Breast epithelium (tissue), 4 donors: Measurements from ENCODE around the gene C6orf47. TPM values are rescaled to one million over a fixed set of nuclear protein-coding genes. Genes with fewer than 3 reads are reported as not detected.

Source experiments
- DNase-seq, 2 donors: peaks; one replicate each; pipeline ENCODE4 v3.0.0-alpha.2; 2019; ENCODE audit warnings: low spot score in 2 of 2
- H3K27ac ChIP-seq, 2 donors: fragments of 200-600 bp; sonication (generic) in 1 of 2; one replicate each; pipeline ENCODE4 v1.5.1; 2016 to 2019; ENCODE audit warnings: mild to moderate bottlenecking in 1 of 2
- H3K27me3 ChIP-seq, 2 donors: fragments of 200-600 bp; sonication (generic) in 1 of 2; one replicate each; pipeline versions ENCODE4 v1.5.1 to v1.6.0; 2017 to 2019; ENCODE audit warnings: control low read depth in 1 of 2, mild to moderate bottlenecking in 1 of 2
- H3K36me3 ChIP-seq: fragments of 200-600 bp; one replicate; pipeline ENCODE4 v1.5.1; 2019
- H3K4me1 ChIP-seq, 2 donors: fragments of 200-600 bp; sonication (generic); one replicate each; pipeline ENCODE4 v1.5.1; 2016 to 2019; ENCODE audit warnings: control low read depth in 1 of 2
- H3K4me3 ChIP-seq, 3 donors: fragments of 200-600 bp; sonication (generic); 1 replicate in 2 of 3; 2 replicates in 1 of 3; pipeline ENCODE4 v1.5.1; 2016 to 2019; ENCODE audit warnings: mild to moderate bottlenecking in 3 of 3, moderate library complexity in 2 of 3
- H3K9me3 ChIP-seq, 2 donors: fragments of 200-600 bp; sonication (generic) in 1 of 2; one replicate each; pipeline ENCODE4 v1.5.1; 2016 to 2019; ENCODE audit warnings: control low read depth in 1 of 2
- POLR2A ChIP-seq: fragments of 450-650 bp; IDR thresholded peaks from one replicate; pipeline ENCODE4 v1.6.1; 2016; ENCODE audit warnings: antibody characterized with exemption, mild to moderate bottlenecking, moderate library complexity
- POLR2AphosphoS5 ChIP-seq, 3 donors: sonication (generic); formaldehyde crosslinking; IDR thresholded peaks; one replicate each; pipeline ENCODE4 v1.6.1; 2017; ENCODE audit warnings: antibody characterized with exemption in 3 of 3
- intact Hi-C: fragments of 100-400 bp; cut with DNase I; formaldehyde crosslinking; loops from one replicate; pipeline ENCODE4 v1.15.1; 2023; ENCODE audit warnings: low total_unique reads
- total RNA-seq, 3 donors: library from RNA; depleted of rRNA; stranded (reverse); fragments of >200 nt; gene quantifications; one replicate each; pipeline ENCODE4 v1.1.0, GENCODE V29; 2016
- TF ChIP-seq, protein P1 (sequence below), 3 donors: fragments of 450-650 bp; IDR thresholded peaks; one replicate each; pipeline ENCODE4 v1.5.1; 2016 to 2017; ENCODE audit warnings: antibody characterized with exemption in 3 of 3, mild to moderate bottlenecking in 3 of 3, moderate library complexity in 3 of 3

Gene C6orf47
- total RNA-seq, 3 donors from 2014 or later: 20.3 to 27.4 (median 24.8) TPM

DNA sequence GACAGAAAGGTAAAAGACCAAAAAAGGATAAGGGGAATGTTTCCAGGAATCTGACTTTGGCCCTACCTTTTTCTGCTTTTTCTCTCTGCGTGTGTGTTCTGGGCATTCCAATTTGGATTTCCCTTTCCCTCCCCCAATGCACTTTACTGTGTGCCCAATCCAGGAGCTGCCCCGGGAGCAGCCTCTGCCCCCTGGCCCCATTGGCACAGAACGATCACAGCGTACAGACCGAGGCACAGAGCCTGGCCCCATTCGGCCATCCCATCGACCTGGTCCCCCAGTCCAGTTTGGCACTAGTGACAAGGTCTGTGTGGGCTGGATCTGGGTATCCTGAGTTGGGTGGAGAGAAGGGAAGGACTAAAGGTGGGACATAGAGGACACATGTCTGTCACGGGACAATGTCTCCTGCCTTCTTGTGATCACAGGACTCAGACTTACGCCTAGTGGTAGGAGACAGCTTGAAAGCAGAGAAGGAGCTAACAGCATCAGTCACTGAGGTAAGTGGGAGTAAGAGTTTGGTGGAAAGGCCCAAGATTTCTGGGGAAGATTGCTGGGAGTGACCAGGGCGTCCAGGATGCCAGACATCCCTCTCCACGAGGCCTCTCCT is 25.5 kb downstream of the C6orf47 start:
- Histone ChIP-seq H3K27ac (no peak overlapping the region), H3K4me1 (no peaks in the 10 kb centered on the region), H3K4me3 (no peak overlapping the region), H3K36me3 (peaks cover 17% of the 10 kb centered on the region), H3K9me3 (no peaks in the 10 kb centered on the region), H3K27me3 (no peaks in the 10 kb centered on the region)
- no peak for DNase-seq
- no peak for TF ChIP-seq POLR2AphosphoS5 (IDR thresholded peaks at IDR 0.05)
- no peak for TF ChIP-seq POLR2A
- TF ChIP-seq, protein P1, sequence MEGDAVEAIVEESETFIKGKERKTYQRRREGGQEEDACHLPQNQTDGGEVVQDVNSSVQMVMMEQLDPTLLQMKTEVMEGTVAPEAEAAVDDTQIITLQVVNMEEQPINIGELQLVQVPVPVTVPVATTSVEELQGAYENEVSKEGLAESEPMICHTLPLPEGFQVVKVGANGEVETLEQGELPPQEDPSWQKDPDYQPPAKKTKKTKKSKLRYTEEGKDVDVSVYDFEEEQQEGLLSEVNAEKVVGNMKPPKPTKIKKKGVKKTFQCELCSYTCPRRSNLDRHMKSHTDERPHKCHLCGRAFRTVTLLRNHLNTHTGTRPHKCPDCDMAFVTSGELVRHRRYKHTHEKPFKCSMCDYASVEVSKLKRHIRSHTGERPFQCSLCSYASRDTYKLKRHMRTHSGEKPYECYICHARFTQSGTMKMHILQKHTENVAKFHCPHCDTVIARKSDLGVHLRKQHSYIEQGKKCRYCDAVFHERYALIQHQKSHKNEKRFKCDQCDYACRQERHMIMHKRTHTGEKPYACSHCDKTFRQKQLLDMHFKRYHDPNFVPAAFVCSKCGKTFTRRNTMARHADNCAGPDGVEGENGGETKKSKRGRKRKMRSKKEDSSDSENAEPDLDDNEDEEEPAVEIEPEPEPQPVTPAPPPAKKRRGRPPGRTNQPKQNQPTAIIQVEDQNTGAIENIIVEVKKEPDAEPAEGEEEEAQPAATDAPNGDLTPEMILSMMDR (IDR thresholded peaks at IDR 0.05): no peak
- intact Hi-C loops: no loop called here

DNA sequence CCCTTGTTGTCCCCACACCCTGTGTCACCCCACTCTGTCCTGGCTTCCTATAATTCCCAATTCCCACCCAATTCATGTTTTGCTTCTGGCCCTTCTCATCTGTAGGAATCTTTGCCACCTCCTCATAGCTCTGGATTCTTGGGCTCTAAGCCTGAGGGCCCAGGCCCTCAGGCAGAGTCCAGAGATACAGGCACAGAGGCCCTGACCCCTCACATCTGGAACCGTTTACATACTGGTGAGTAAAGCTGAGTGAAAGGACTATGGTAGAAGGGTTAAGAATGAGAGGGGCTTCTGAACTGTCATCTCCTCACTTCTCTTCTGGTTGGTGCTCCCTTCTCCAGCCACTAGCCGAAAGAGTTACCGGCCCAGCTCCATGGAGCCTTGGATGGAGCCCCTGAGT is 26.4 kb downstream of the C6orf47 start:
- TF ChIP-seq POLR2AphosphoS5 (IDR thresholded peaks at IDR 0.05): no peak
- intact Hi-C loops: no loop called here
- Histone ChIP-seq H3K27ac (no peak overlapping the region), H3K4me1 (no peaks in the 10 kb centered on the region), H3K4me3 (no peak overlapping the region), H3K36me3 (peaks cover 13% of the 10 kb centered on the region), H3K9me3 (no peaks in the 10 kb centered on the region), H3K27me3 (no peaks in the 10 kb centered on the region)
- DNase-seq: no peak

DNA sequence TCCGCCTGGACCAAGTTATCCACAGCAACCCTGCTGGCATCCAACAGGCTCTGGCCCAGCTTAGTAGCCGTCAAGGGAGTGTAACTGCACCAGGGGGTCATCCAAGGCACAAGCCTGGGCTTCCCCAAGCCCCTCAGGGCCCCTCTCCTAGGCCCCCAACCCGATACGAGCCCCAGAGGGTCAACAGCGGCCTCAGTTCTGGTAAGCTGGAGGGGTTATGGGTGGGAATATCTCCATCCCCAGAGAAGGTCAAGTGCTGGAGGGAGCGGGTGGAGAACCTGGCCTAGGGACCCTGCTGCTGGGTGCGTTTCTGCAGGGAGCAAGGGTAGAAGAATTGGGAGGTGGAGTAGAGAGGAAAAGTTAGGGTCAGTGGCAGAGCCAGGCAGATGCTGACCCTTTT is 27.1 kb downstream of the C6orf47 start:
- Histone ChIP-seq H3K9me3 (no peaks in the 10 kb centered on the region), H3K4me1 (no peaks in the 10 kb centered on the region), H3K27ac (peak overlapping the region in 1 of 2 donors; percentile 55), H3K27me3 (no peaks in the 10 kb centered on the region), H3K36me3 (peaks cover 13% of the 10 kb centered on the region), H3K4me3 (no peak overlapping the region)
- DNase-seq: no peak
- TF ChIP-seq POLR2A (no peak), POLR2AphosphoS5 (IDR thresholded peaks at IDR 0.05) (no peak)
- TF ChIP-seq, protein P1 (IDR thresholded peaks at IDR 0.05): no peak
- intact Hi-C loops: no loop called here

DNA sequence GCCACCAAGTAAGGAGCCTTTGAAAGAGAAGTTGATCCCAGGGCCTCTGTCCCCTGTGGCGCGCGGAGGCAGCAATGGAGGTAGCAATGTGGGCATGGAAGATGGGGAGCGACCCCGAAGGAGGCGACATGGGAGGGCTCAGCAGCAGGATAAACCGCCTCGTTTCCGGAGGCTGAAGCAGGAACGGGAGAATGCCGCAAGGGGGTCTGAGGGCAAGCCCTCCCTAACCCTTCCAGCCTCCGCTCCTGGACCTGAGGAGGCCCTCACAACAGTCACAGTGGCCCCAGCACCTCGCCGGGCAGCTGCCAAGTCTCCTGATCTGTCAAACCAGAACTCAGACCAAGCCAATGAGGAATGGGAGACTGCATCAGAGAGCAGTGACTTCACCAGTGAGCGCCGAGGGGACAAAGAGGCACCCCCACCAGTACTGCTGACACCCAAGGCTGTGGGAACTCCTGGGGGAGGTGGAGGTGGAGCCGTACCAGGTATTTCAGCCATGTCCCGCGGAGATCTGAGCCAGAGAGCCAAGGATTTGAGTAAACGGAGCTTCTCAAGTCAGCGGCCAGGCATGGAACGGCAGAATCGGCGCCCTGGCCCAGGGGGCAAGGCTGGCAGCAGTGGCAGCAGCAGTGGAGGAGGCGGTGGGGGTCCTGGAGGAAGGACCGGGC is 28.2 kb downstream of the C6orf47 start:
- peak overlapping the region; percentile 55 to 61 for H3K27ac ChIP-seq
- no peaks in the 10 kb centered on the region for H3K9me3 ChIP-seq
- no peak for DNase-seq
- peaks cover 23% of the 10 kb centered on the region for H3K36me3 ChIP-seq
- no peaks in the 10 kb centered on the region for H3K4me1 ChIP-seq
- no peak overlapping the region for H3K4me3 ChIP-seq
- intact Hi-C loops: no loop called here
- no peak for TF ChIP-seq POLR2AphosphoS5 (IDR thresholded peaks at IDR 0.05)
- TF ChIP-seq, protein P1 (IDR thresholded peaks at IDR 0.05): no peak
- TF ChIP-seq POLR2A: no peak
- no peaks in the 10 kb centered on the region for H3K27me3 ChIP-seq

DNA sequence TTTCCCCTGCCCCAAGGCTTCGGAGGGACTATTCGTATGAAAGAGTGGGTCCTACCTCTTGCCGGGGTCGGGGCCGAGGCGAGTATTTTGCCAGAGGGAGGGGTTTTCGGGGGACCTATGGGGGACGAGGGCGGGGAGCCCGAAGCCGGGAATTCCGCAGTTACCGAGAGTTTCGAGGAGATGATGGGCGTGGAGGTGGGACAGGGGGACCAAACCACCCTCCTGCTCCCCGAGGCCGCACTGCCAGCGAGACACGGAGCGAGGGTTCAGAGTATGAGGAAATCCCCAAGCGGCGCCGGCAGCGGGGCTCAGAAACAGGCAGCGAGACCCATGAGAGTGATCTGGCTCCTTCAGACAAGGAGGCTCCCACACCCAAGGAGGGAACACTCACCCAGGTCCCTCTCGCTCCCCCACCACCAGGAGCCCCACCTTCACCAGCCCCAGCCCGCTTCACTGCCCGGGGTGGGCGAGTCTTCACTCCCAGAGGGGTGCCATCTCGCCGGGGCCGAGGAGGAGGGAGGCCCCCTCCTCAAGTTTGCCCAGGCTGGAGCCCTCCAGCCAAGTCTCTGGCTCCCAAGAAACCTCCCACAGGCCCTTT is 28.8 kb downstream of the C6orf47 start:
- no peak overlapping the region for H3K4me3 ChIP-seq
- H3K27me3 ChIP-seq: no peaks in the 10 kb centered on the region
- intact Hi-C loops: no loop called here
- peak overlapping the region in 1 of 2 donors; percentile 55 for H3K27ac ChIP-seq
- H3K4me1 ChIP-seq: no peaks in the 10 kb centered on the region
- peaks cover 28% of the 10 kb centered on the region for H3K36me3 ChIP-seq
- DNase-seq: no peak
- TF ChIP-seq, protein P1 (IDR thresholded peaks at IDR 0.05): no peak
- no peak for TF ChIP-seq POLR2AphosphoS5 (IDR thresholded peaks at IDR 0.05)
- TF ChIP-seq POLR2A: no peak
- no peaks in the 10 kb centered on the region for H3K9me3 ChIP-seq
